ENCODE data around the gene HAPLN3.

HAPLN3 gene

GRCh38 chr15:88833731-88834100 lies 61.6 kb downstream of the HAPLN3 start:
- TF ChIP-seq CTCF (IDR thresholded peaks at IDR 0.05; ENCODE audit: low read length, missing control alignments), result no peak
- DNase-seq (ENCODE audit: low read depth), result no peak
- H3K4me3 ChIP-seq (replicated peaks; ENCODE audit: low read depth, low read length), result no peak overlapping the region

GRCh38 chr15:88832820-88833730 lies 62.3 kb downstream of the HAPLN3 start:
- no peak for DNase-seq (ENCODE audit: low read depth)
- no peak overlapping the region for H3K4me3 ChIP-seq (replicated peaks; ENCODE audit: low read depth, low read length)
- TF ChIP-seq CTCF (IDR thresholded peaks at IDR 0.05; ENCODE audit: low read length, missing control alignments), result no peak

GRCh38 chr15:88830016-88830415 lies 65.3 kb downstream of the HAPLN3 start:
- H3K4me3 ChIP-seq (replicated peaks; ENCODE audit: low read depth, low read length), result no peak overlapping the region
- no peak for DNase-seq (ENCODE audit: low read depth)

GRCh38 chr15:88828791-88829190 lies 66.6 kb downstream of the HAPLN3 start:
- no peak for DNase-seq (ENCODE audit: low read depth)
- no peak for TF ChIP-seq CTCF (IDR thresholded peaks at IDR 0.05; ENCODE audit: low read length, missing control alignments)
- H3K4me3 ChIP-seq (replicated peaks; ENCODE audit: low read depth, low read length), result no peak overlapping the region

More at GRCh38 chr15:88830016-88830415, 65.3 kb downstream of the HAPLN3 start:
- TF ChIP-seq CTCF (IDR thresholded peaks at IDR 0.05; ENCODE audit: low read length, missing control alignments), result no peak

Data from fibroblast of pulmonary artery (primary cell).